ENCODE results near the gene EIF1AY.

The EIF1AY gene

DNA sequence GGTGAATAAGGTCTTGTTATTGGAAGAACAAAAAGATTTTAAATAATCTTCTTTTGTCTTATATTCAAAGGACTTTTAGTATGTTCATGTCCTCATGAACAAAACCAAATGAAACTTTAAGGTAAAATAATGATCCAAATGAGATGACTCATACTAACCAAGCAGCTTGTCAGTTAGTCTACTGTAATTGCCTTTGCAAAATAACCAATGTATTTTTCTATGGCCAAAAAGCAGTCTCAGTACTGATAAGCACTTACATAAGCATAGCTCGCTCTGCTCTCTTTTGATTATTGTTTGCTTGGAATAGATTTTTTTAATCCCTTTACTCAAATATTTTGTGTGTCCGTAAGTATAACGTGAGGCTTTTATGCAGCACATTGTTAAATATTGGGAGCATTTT lies 4.3 kb upstream of the EIF1AY start:
- H3K9me3 Mint-ChIP-seq = no peaks in the 10 kb centered on the region
- H3K4me1 Mint-ChIP-seq = no peaks in the 10 kb centered on the region
- H3K27me3 Mint-ChIP-seq (ENCODE audit: low read depth, poor library complexity) = no peaks in the 10 kb centered on the region
- H3K27ac Mint-ChIP-seq = no peak overlapping the region
- DNase-seq = no peak
- no peaks in the 10 kb centered on the region for H3K36me3 Mint-ChIP-seq (ENCODE audit: low read depth)
- TF ChIP-seq, protein P1, sequence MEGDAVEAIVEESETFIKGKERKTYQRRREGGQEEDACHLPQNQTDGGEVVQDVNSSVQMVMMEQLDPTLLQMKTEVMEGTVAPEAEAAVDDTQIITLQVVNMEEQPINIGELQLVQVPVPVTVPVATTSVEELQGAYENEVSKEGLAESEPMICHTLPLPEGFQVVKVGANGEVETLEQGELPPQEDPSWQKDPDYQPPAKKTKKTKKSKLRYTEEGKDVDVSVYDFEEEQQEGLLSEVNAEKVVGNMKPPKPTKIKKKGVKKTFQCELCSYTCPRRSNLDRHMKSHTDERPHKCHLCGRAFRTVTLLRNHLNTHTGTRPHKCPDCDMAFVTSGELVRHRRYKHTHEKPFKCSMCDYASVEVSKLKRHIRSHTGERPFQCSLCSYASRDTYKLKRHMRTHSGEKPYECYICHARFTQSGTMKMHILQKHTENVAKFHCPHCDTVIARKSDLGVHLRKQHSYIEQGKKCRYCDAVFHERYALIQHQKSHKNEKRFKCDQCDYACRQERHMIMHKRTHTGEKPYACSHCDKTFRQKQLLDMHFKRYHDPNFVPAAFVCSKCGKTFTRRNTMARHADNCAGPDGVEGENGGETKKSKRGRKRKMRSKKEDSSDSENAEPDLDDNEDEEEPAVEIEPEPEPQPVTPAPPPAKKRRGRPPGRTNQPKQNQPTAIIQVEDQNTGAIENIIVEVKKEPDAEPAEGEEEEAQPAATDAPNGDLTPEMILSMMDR (IDR thresholded peaks at IDR 0.05) = no peak
- H3K4me3 Mint-ChIP-seq = no peak overlapping the region

DNA sequence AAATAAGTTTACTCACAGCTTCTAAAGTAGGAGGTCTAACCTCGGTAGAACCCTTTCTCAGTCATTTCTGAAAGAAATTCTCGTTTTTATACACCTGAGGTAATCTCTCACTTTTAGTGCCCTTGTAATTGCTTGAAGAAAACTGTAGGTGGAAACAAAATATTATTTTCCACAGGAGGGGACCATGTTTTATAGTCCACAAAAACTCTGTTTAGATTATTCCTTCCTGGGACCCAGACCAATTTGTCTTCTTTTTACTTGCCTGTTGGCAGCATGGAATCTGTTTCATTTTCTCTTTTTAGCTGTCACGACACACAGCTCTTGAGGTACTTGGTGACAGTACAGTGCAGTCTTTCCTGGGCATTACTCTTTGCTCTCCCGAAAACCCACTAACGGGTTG lies 930 bp downstream of the EIF1AY start:
- Mint-ChIP-seq H3K27me3 (ENCODE audit: low read depth, poor library complexity) (no peaks in the 10 kb centered on the region), H3K27ac (no peak overlapping the region), H3K4me1 (no peaks in the 10 kb centered on the region), H3K36me3 (ENCODE audit: low read depth) (no peaks in the 10 kb centered on the region), H3K9me3 (no peaks in the 10 kb centered on the region), H3K4me3 (no peak overlapping the region)
- TF ChIP-seq, protein P1 (IDR thresholded peaks at IDR 0.05) = no peak
- DNase-seq = no peak

- Mint-ChIP-seq H3K4me1 (no peaks in the 10 kb centered on the region), H3K36me3 (ENCODE audit: low read depth) (no peaks in the 10 kb centered on the region), H3K4me3 (no peak overlapping the region), H3K9me3 (no peaks in the 10 kb centered on the region), H3K27me3 (ENCODE audit: low read depth, poor library complexity) (no peaks in the 10 kb centered on the region), H3K27ac (no peak overlapping the region)
- TF ChIP-seq, protein P1 (IDR thresholded peaks at IDR 0.05) = no peak
- DNase-seq = no peak
Measured at GRCh38 chrY:20578206-20578605, 2.6 kb downstream of the EIF1AY start.

DNA sequence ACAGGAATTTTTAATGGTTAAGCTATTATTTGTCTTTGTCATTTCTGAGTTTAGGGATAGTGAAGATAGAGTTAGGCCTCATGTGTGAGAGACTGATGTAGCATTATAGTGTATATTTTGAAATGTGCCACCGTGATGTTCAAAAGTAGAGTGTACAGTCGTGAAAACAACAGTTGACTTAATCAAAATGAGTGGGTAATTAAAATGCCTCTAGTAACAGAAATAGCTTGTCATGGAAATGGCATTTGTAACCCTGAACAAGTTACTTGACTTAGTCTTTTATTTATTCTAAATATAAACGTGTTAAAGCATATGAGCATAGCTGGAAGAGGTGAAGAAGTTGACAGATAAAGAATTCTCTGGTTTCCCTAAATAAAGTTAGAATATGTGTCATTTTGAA lies 6.1 kb downstream of the EIF1AY start:
- H3K27ac Mint-ChIP-seq = no peak overlapping the region
- TF ChIP-seq, protein P1 (IDR thresholded peaks at IDR 0.05) = no peak
- no peaks in the 10 kb centered on the region for H3K9me3 Mint-ChIP-seq
- no peaks in the 10 kb centered on the region for H3K4me1 Mint-ChIP-seq
- H3K27me3 Mint-ChIP-seq (ENCODE audit: low read depth, poor library complexity) = no peaks in the 10 kb centered on the region
- DNase-seq = no peak
- no peak overlapping the region for H3K4me3 Mint-ChIP-seq
- H3K36me3 Mint-ChIP-seq (ENCODE audit: low read depth) = no peaks in the 10 kb centered on the region

DNA sequence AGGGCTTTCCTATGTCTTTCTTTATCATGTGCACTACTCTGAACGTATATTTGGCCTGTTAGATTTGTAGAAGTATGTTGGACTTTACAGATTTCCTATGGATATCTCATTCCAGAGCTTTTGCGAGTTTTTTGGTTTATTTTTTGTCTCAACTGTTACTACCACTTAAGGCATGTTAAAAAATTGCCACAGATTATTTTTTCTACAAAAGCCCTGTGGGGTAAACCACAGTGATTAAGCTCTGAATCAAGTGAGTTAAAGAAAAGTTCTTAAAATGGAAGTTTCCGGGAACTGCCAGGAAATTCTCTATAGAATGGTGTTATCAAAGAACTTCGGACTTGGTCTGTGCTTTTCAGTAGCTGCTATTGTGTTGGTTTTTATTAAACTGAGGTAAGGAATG lies 10.6 kb downstream of the EIF1AY start:
- TF ChIP-seq, protein P1 (IDR thresholded peaks at IDR 0.05) = no peak
- H3K27me3 Mint-ChIP-seq (ENCODE audit: low read depth, poor library complexity) = no peaks in the 10 kb centered on the region
- H3K36me3 Mint-ChIP-seq (ENCODE audit: low read depth) = no peaks in the 10 kb centered on the region
- no peak for DNase-seq
- H3K27ac Mint-ChIP-seq = no peak overlapping the region
- no peaks in the 10 kb centered on the region for H3K9me3 Mint-ChIP-seq
- no peak overlapping the region for H3K4me3 Mint-ChIP-seq
- no peaks in the 10 kb centered on the region for H3K4me1 Mint-ChIP-seq
